Natural killer cell (primary cell): Measurements from ENCODE around the gene AGBL4. TPM values are rescaled to one million over a fixed set of nuclear protein-coding genes. Genes with fewer than 3 reads are reported as not detected.

Source experiments
- ATAC-seq, 3 donors: fragments of 150-1000 bp in 2 of 3; fragments of 200-7000 bp in 1 of 3; cut with Tn5 transposase; 1 replicate in 1 of 3; 2 replicates in 2 of 3; pipeline ENCODE4 v1.10.0; 2021; ENCODE audit warnings: mild to moderate bottlenecking in 2 of 3, moderate library complexity in 2 of 3
- DNase-seq, 2 donors: peaks; one replicate each; pipeline versions ENCODE4 v3.0.0 to v3.0.0-alpha.2; 2013 to 2021; ENCODE audit warnings: mixed read lengths in 1 of 2
- H3K27ac ChIP-seq: one replicate; pipeline ENCODE4 v1.5.1; 2013; ENCODE audit warnings: mild to moderate bottlenecking, low read length
- H3K27me3 ChIP-seq: one replicate; pipeline ENCODE4 v1.6.1; 2013; ENCODE audit warnings: low read length; ENCODE audit not compliant: control insufficient read depth, insufficient read depth
- H3K36me3 ChIP-seq: one replicate; pipeline ENCODE4 v1.6.1; 2013; ENCODE audit warnings: low read length; ENCODE audit not compliant: control insufficient read depth, insufficient read depth
- H3K4me1 ChIP-seq: one replicate; pipeline ENCODE4 v1.6.1; 2013; ENCODE audit warnings: low read length; ENCODE audit not compliant: control insufficient read depth, insufficient read depth
- H3K4me3 ChIP-seq: one replicate; pipeline ENCODE4 v1.5.1; 2013; ENCODE audit warnings: low read length
- H3K9me3 ChIP-seq: one replicate; pipeline ENCODE4 v1.6.1; 2013; ENCODE audit warnings: low read length; ENCODE audit not compliant: control insufficient read depth, insufficient read depth
- H3K27ac Mint-ChIP-seq, 2 donors: one replicate each; pipeline ENCODE4 v1.8.0; 2022; ENCODE audit warnings: mild to moderate bottlenecking in 2 of 2, mixed read lengths in 2 of 2, moderate library complexity in 1 of 2
- H3K27me3 Mint-ChIP-seq, 2 donors: one replicate each; pipeline ENCODE4 v1.8.0; 2022; ENCODE audit warnings: low read depth in 2 of 2, mixed read lengths in 2 of 2
- H3K36me3 Mint-ChIP-seq: one replicate; pipeline ENCODE4 v1.8.0; 2022; ENCODE audit warnings: mixed read lengths
- H3K4me1 Mint-ChIP-seq, 2 donors: one replicate each; pipeline ENCODE4 v1.8.0; 2022; ENCODE audit warnings: mixed read lengths in 2 of 2
- H3K4me3 Mint-ChIP-seq: one replicate; pipeline ENCODE4 v1.8.0; 2022; ENCODE audit warnings: mild to moderate bottlenecking, moderate library complexity, mixed read lengths
- H3K9me3 Mint-ChIP-seq, 2 donors: one replicate each; pipeline ENCODE4 v1.8.0; 2022; ENCODE audit warnings: mixed read lengths in 2 of 2
- WGBS: methylation state at CpG from one replicate; pipeline ENCODE4 v1.1.7; 2013; ENCODE audit warnings: missing lambda C conversion rate; ENCODE audit not compliant: insufficient coverage; 5-methylcytosine and 5-hydroxymethylcytosine counted together
- intact Hi-C: fragments of 100-400 bp; cut with micrococcal nuclease; formaldehyde crosslinking; loops from one replicate; pipeline ENCODE4 v1.14.2; 2022
- total RNA-seq, 4 donors: library from RNA; stranded (reverse); fragments of 120-200 nt in 1 of 4; gene quantifications; one replicate each; pipeline versions ENCODE4 v1.2.3 to v1.2.4, GENCODE V29; 2013 to 2022
- TF ChIP-seq, protein P1 (sequence below): fragments of 200-600 bp; IDR thresholded peaks from one replicate; pipeline ENCODE4 v1.8.0; 2022; ENCODE audit warnings: antibody characterized with exemption

Gene AGBL4
- total RNA-seq, 3 donors from 2014 or later (not counting 1 experiment from before 2014, with no cell fraction given) = not detected

DNA sequence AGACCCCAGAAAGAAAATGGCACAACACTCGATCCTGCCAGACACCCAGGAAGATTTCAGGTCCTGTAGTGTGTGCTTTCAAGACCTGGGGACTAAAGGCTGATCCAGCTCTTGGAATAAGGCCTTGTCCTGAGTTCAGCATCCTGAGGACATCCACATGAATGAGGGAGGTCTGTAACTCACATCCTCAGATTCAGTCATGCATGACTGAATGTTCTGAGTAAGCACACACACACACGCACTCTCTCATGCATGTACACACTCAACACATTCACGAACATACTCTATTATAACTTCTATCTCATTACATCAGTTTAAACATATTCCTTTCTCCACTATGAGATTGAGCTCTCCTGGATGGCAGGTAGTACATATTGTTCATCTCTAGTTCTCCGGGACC is 973.7 kb downstream of the AGBL4 start:
- Mint-ChIP-seq H3K36me3 (no peaks in the 10 kb centered on the region), H3K4me3 (no peak overlapping the region), H3K9me3 (peaks cover 2 to 8% of the 10 kb centered on the region in 2 donors), H3K27ac (no peak overlapping the region), H3K27me3 (no peaks in the 10 kb centered on the region), H3K4me1 (no peaks in the 10 kb centered on the region)
- Histone ChIP-seq H3K36me3 (no peaks in the 10 kb centered on the region), H3K4me3 (no peak overlapping the region), H3K4me1 (no peaks in the 10 kb centered on the region), H3K27me3 (no peaks in the 10 kb centered on the region), H3K27ac (no peak overlapping the region), H3K9me3 (no peaks in the 10 kb centered on the region)
- TF ChIP-seq, protein P1, sequence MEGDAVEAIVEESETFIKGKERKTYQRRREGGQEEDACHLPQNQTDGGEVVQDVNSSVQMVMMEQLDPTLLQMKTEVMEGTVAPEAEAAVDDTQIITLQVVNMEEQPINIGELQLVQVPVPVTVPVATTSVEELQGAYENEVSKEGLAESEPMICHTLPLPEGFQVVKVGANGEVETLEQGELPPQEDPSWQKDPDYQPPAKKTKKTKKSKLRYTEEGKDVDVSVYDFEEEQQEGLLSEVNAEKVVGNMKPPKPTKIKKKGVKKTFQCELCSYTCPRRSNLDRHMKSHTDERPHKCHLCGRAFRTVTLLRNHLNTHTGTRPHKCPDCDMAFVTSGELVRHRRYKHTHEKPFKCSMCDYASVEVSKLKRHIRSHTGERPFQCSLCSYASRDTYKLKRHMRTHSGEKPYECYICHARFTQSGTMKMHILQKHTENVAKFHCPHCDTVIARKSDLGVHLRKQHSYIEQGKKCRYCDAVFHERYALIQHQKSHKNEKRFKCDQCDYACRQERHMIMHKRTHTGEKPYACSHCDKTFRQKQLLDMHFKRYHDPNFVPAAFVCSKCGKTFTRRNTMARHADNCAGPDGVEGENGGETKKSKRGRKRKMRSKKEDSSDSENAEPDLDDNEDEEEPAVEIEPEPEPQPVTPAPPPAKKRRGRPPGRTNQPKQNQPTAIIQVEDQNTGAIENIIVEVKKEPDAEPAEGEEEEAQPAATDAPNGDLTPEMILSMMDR = no peak
- ATAC-seq (no peak), DNase-seq (no peak)
- intact Hi-C loops = no loop called here
- WGBS = 89% methylated on average over 3 of the region's 4 CpGs

DNA sequence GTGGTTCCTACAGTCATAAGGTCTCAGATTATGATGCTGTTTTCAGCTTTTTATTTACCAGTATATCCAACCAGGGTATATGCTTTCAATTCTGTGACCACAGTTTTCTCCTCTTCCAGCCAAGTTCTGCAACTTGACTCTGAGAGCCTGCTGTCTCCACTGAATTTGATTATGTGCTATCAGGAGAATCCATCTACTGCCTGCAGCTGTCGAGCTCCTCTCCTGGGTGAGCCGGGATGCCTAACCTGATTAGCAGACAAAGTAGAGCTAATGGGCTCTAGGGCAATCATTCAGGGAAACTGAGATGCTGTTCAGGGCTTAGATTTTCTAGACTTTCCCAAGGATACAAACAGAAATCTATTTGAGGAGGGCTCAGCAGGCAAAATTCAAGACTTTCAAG is 975.6 kb downstream of the AGBL4 start:
- TF ChIP-seq, protein P1 = no peak
- Mint-ChIP-seq H3K36me3 (no peaks in the 10 kb centered on the region), H3K9me3 (peaks cover 2 to 8% of the 10 kb centered on the region in 2 donors), H3K4me3 (no peak overlapping the region), H3K4me1 (no peaks in the 10 kb centered on the region), H3K27me3 (no peaks in the 10 kb centered on the region), H3K27ac (no peak overlapping the region)
- ATAC-seq = no peak
- H3K27me3 ChIP-seq = no peaks in the 10 kb centered on the region
- no peaks in the 10 kb centered on the region for H3K36me3 ChIP-seq
- no peak for DNase-seq
- intact Hi-C loops = no loop called here
- WGBS = 70% methylated on average over 2 of the region's 2 CpGs
- no peak overlapping the region for H3K4me3 ChIP-seq
- H3K4me1 ChIP-seq = no peaks in the 10 kb centered on the region
- H3K27ac ChIP-seq = no peak overlapping the region
- H3K9me3 ChIP-seq = no peaks in the 10 kb centered on the region

DNA sequence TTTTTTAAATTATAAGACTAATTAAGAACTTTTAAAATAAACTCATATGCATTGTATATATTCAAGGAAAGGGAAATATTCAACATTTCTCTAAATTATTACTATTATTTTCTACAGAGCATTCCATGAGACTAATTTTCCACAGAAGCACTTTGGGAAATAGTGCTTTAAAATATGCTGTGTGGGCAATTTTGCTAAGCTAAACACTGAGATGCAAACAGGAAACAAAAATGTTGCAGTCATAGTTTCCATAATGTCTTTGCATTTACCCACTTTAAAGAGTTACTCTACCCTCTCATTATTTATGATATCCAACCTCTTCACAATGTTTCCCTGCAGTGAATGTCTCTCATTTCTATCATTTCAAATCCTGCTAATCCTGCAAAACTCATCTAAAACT is 977.4 kb downstream of the AGBL4 start:
- H3K4me1 ChIP-seq = no peaks in the 10 kb centered on the region
- no peak overlapping the region for H3K4me3 Mint-ChIP-seq
- H3K9me3 ChIP-seq = no peaks in the 10 kb centered on the region
- peaks cover 2 to 10% of the 10 kb centered on the region in 2 donors for H3K9me3 Mint-ChIP-seq
- ATAC-seq = no peak
- no peaks in the 10 kb centered on the region for H3K36me3 ChIP-seq
- H3K4me3 ChIP-seq = no peak overlapping the region
- no peak overlapping the region for H3K27ac Mint-ChIP-seq
- no peak for DNase-seq
- H3K27me3 Mint-ChIP-seq = no peaks in the 10 kb centered on the region
- intact Hi-C loops = no loop called here
- TF ChIP-seq, protein P1 = no peak
- no peaks in the 10 kb centered on the region for H3K4me1 Mint-ChIP-seq
- no peak overlapping the region for H3K27ac ChIP-seq
- no peaks in the 10 kb centered on the region for H3K36me3 Mint-ChIP-seq
- no peaks in the 10 kb centered on the region for H3K27me3 ChIP-seq

DNA sequence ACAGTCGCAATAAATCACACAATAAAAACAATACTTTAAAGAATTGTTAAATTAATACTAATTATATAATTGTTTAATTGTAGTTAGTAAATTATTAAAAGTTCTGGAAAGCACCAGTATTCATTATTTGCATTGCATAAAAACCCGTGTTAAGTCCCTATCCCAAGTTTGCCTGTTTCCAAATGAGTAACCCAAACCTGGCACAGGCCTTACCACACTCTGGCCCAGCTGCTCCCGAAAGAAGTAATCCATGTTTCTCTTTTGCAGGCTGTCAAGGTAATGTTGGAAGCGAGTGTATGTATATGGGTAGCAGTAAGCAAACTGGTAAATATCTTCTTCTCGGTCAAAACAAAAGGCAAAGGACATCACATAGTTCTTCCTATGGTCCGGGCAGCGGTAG is 978.4 kb downstream of the AGBL4 start:
- ATAC-seq (no peak), DNase-seq (no peak)
- no peak overlapping the region for H3K27ac Mint-ChIP-seq
- H3K27ac ChIP-seq = no peak overlapping the region
- H3K9me3 ChIP-seq = no peaks in the 10 kb centered on the region
- no peaks in the 10 kb centered on the region for H3K4me1 Mint-ChIP-seq
- no peaks in the 10 kb centered on the region for H3K36me3 ChIP-seq
- no peak overlapping the region for H3K4me3 ChIP-seq
- H3K27me3 Mint-ChIP-seq = no peaks in the 10 kb centered on the region
- no peak overlapping the region for H3K4me3 Mint-ChIP-seq
- no peaks in the 10 kb centered on the region for H3K4me1 ChIP-seq
- H3K9me3 Mint-ChIP-seq = peaks cover 2 to 10% of the 10 kb centered on the region in 2 donors
- H3K36me3 Mint-ChIP-seq = no peaks in the 10 kb centered on the region
- intact Hi-C loops = no loop called here
- 84% methylated on average over 6 of the region's 7 CpGs for WGBS
- no peaks in the 10 kb centered on the region for H3K27me3 ChIP-seq
- TF ChIP-seq, protein P1 = no peak
